Erythroblast (primary cell): ENCODE data around the gene ADD3.

ENCODE experiments used
- GATA1 ChIP-seq: IDR thresholded peaks from 2 replicates; pipeline ENCODE4 v1.6.1; 2011; ENCODE audit warnings: low read depth, mild to moderate bottlenecking, control low read depth, low read length, moderate library complexity
- POLR2A ChIP-seq: IDR thresholded peaks from 2 replicates; pipeline ENCODE4 v1.6.1; 2011; ENCODE audit warnings: mild to moderate bottlenecking, low read length

GRCh38 chr10:110061687-110062086, 53.9 kb downstream of the ADD3 start:
- TF ChIP-seq POLR2A (no peak), GATA1 (no peak)
